HepG2 (cell line): ENCODE measurements around the gene SLC12A5. TPM values are rescaled to one million over a fixed set of nuclear protein-coding genes. Genes with fewer than 3 reads are reported as not detected.

Experiments used
- ATF1 ChIP-seq: IDR thresholded peaks from 2 replicates; pipeline ENCODE4 v1.6.1; 2016; ENCODE audit warnings: mild to moderate bottlenecking, control low read depth
- CEBPB ChIP-seq: IDR thresholded peaks from 2 replicates; pipeline ENCODE4 v1.6.1; 2011; ENCODE audit warnings: low read depth, low read length, improper control_type of control experiment, borderline replicate concordance
- ESRRA ChIP-seq: sonication (generic); formaldehyde crosslinking; IDR thresholded peaks from 2 replicates; pipeline ENCODE4 v1.5.1; 2020; ENCODE audit warnings: mild to moderate bottlenecking, low read depth, missing genetic modification reagents
- KDM4B ChIP-seq: sonication (generic); formaldehyde crosslinking; IDR thresholded peaks from 2 replicates; pipeline ENCODE4 v1.4.0; 2020; ENCODE audit warnings: missing genetic modification reagents
- MED13 ChIP-seq: sonication (generic); formaldehyde crosslinking; IDR thresholded peaks from 2 replicates; pipeline ENCODE4 v1.5.0; 2020; ENCODE audit warnings: missing genetic modification reagents
- MYC ChIP-seq: sonication (generic); formaldehyde crosslinking; IDR thresholded peaks from 2 replicates; pipeline ENCODE4 v1.9.0; 2021; ENCODE audit warnings: missing genetic modification reagents, borderline replicate concordance
- NFRKB ChIP-seq: fragments of 450-650 bp; IDR thresholded peaks from 2 replicates; pipeline ENCODE4 v1.6.1; 2017
- NR2F2 ChIP-seq: IDR thresholded peaks from 2 replicates; pipeline ENCODE4 v1.6.1; 2012; ENCODE audit warnings: low read depth, inconsistent platforms, borderline replicate concordance
- NR2F6 ChIP-seq, 2 experiments: IDR thresholded peaks; 2 replicates each; pipeline ENCODE4 v1.6.1; 2016; ENCODE audit warnings: antibody characterized with exemption in 1 of 2, mild to moderate bottlenecking in 1 of 2
- PHB2 ChIP-seq: fragments of 450-650 bp; IDR thresholded peaks from 2 replicates; pipeline ENCODE4 v1.6.1; 2018; ENCODE audit not compliant: partially characterized antibody
- RFX5 ChIP-seq: IDR thresholded peaks from 2 replicates; pipeline ENCODE4 v1.6.1; 2011; ENCODE audit warnings: low read depth, low read length, improper control_type of control experiment
- SAP130 ChIP-seq: IDR thresholded peaks from 2 replicates; pipeline ENCODE4 v1.6.1; 2016; ENCODE audit warnings: low read depth
- TBX3 ChIP-seq: fragments of 450-650 bp; IDR thresholded peaks from 2 replicates; pipeline ENCODE4 v1.6.1; 2017; ENCODE audit warnings: antibody characterized with exemption, mild to moderate bottlenecking, inconsistent platforms, borderline replicate concordance
- THRA ChIP-seq: sonication (generic); formaldehyde crosslinking; IDR thresholded peaks from 2 replicates; pipeline ENCODE4 v1.4.0; 2020; ENCODE audit warnings: missing genetic modification reagents, borderline replicate concordance
- WIZ ChIP-seq: sonication (generic); formaldehyde crosslinking; IDR thresholded peaks from 2 replicates; pipeline ENCODE4 v1.5.1; 2020; ENCODE audit warnings: mild to moderate bottlenecking, missing genetic modification reagents
- ZNF138 ChIP-seq: sonication (generic); formaldehyde crosslinking; IDR thresholded peaks from 2 replicates; pipeline ENCODE4 v1.5.0; 2020; ENCODE audit warnings: mild to moderate bottlenecking, low read depth, missing genetic modification reagents
- ZNF335 ChIP-seq: sonication (generic); formaldehyde crosslinking; IDR thresholded peaks from 2 replicates; pipeline ENCODE4 v1.4.0; 2020; ENCODE audit warnings: missing genetic modification reagents
- ZNF362 ChIP-seq: sonication (generic); formaldehyde crosslinking; IDR thresholded peaks from 2 replicates; pipeline ENCODE4 v1.4.0; 2020; ENCODE audit warnings: missing genetic modification reagents, mild to moderate bottlenecking, borderline replicate concordance
- ZNF432 ChIP-seq: sonication (generic); formaldehyde crosslinking; IDR thresholded peaks from 2 replicates; pipeline ENCODE4 v1.5.0; 2020; ENCODE audit warnings: missing genetic modification reagents, mild to moderate bottlenecking, borderline replicate concordance
- ZNF567 ChIP-seq: sonication (generic); formaldehyde crosslinking; IDR thresholded peaks from 2 replicates; pipeline ENCODE4 v1.8.1; 2023; ENCODE audit warnings: mild to moderate bottlenecking, missing genetic modification reagents, borderline replicate concordance
- ZNF773 ChIP-seq: sonication (generic); formaldehyde crosslinking; IDR thresholded peaks from 2 replicates; pipeline ENCODE4 v1.4.0; 2020; ENCODE audit warnings: missing genetic modification reagents, borderline replicate concordance
- ZSCAN12 ChIP-seq: sonication (generic); formaldehyde crosslinking; IDR thresholded peaks from 2 replicates; pipeline ENCODE4 v1.9.0; 2021; ENCODE audit warnings: mild to moderate bottlenecking, missing genetic modification reagents
- ZSCAN30 ChIP-seq: sonication (generic); formaldehyde crosslinking; IDR thresholded peaks from 2 replicates; pipeline ENCODE4 v1.5.0; 2020; ENCODE audit warnings: mild to moderate bottlenecking, missing genetic modification reagents
- polyA plus RNA-seq, 8 experiments: library from polyadenylated mRNA; depleted of rRNA in 3 of 8; stranded (reverse) in 7 of 8; unstranded in 1 of 8; fragments of >200 nt; fragmentation: Illumina TruSeq in 4 of 8; extraction: Trizol in 4 of 8; gene quantifications; 2 replicates each; pipeline versions ENCODE4 v1.2.1 to v1.2.3, GENCODE V29; 2011 to 2016; ENCODE audit warnings: low read depth in 4 of 8, missing spikeins in 1 of 8, mixed read lengths in 1 of 8; ENCODE audit not compliant: insufficient read depth in 1 of 8
- total RNA-seq, 5 experiments: library from RNA; depleted of rRNA; stranded (reverse); fragments of >200 nt; fragmentation: Illumina TruSeq; extraction: Trizol; gene quantifications; 2 replicates each; pipeline ENCODE4 v1.2.3, GENCODE V29; 2016; ENCODE audit warnings: low read depth in 1 of 5
- TF ChIP-seq, protein P1 (sequence below): sonication (generic); formaldehyde crosslinking; IDR thresholded peaks from 2 replicates; pipeline ENCODE4 v1.9.0; 2022; ENCODE audit warnings: low read depth, missing genetic modification reagents
- TF ChIP-seq, protein P2 (sequence below): sonication (generic); formaldehyde crosslinking; IDR thresholded peaks from 2 replicates; pipeline ENCODE4 v1.8.0; 2022; ENCODE audit warnings: mild to moderate bottlenecking, missing genetic modification reagents; ENCODE audit not compliant: insufficient replicate concordance

The SLC12A5 gene
- total and polyA plus RNA-seq, 2 of the 13 experiments (the other 11 are each of a cell fraction or from before 2014, with no cell fraction given), result 4.3 to 5.4 TPM

- no peak for TF ChIP-seq NFRKB
- TF ChIP-seq, protein P1, sequence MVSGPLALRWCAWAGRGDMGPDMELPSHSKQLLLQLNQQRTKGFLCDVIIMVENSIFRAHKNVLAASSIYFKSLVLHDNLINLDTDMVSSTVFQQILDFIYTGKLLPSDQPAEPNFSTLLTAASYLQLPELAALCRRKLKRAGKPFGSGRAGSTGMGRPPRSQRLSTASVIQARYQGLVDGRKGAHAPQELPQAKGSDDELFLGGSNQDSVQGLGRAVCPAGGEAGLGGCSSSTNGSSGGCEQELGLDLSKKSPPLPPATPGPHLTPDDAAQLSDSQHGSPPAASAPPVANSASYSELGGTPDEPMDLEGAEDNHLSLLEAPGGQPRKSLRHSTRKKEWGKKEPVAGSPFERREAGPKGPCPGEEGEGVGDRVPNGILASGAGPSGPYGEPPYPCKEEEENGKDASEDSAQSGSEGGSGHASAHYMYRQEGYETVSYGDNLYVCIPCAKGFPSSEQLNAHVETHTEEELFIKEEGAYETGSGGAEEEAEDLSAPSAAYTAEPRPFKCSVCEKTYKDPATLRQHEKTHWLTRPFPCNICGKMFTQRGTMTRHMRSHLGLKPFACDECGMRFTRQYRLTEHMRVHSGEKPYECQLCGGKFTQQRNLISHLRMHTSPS (CRISPR knock-in tag), result peak; percentile 33; the same call in 1 of the 2 replicates
- peak; percentile 83; the same call in 1 of the 2 replicates for TF ChIP-seq WIZ
- TF ChIP-seq CEBPB, result no peak
- 0 out of 2 replicates have a peak, but pooled peaks have one; percentile 45 for TF ChIP-seq THRA (CRISPR knock-in tag)
- no peak for TF ChIP-seq ZNF138 (CRISPR knock-in tag)
- no peak for TF ChIP-seq RFX5
- no peak for TF ChIP-seq NR2F2
- TF ChIP-seq ZNF567 (CRISPR knock-in tag), result 0 out of 2 replicates have a peak, but pooled peaks have one; percentile 56
- no peak; the same call in 1 of the 2 replicates for TF ChIP-seq ZNF335 (CRISPR knock-in tag)
- TF ChIP-seq ZNF362 (CRISPR knock-in tag), result peak; percentile 48; the same call in 1 of the 2 replicates
- TF ChIP-seq ZSCAN30 (CRISPR knock-in tag), result no peak
- TF ChIP-seq ZSCAN12 (CRISPR knock-in tag), result 0 out of 2 replicates have a peak, but pooled peaks have one; percentile 5
- peak; percentile 69; the same call in 1 of the 2 replicates for TF ChIP-seq MYC (CRISPR knock-in tag)
- 0 out of 2 replicates have a peak, but pooled peaks have one; percentile 10 for TF ChIP-seq ZNF773 (CRISPR knock-in tag)
- TF ChIP-seq ESRRA (CRISPR knock-in tag), result no peak
- TF ChIP-seq MED13 (CRISPR knock-in tag), result no peak
- no peak for TF ChIP-seq PHB2
- TF ChIP-seq ATF1, result no peak
- TF ChIP-seq KDM4B (CRISPR knock-in tag), result 0 out of 2 replicates have a peak, but pooled peaks have one; percentile 8
- no peak for TF ChIP-seq TBX3
- no peak for TF ChIP-seq SAP130 (CRISPR knock-in tag)
- TF ChIP-seq NR2F6 (IDR thresholded peaks at IDR 0.05), result no peak
- TF ChIP-seq NR2F6 (CRISPR knock-in tag; IDR thresholded peaks at IDR 0.05), result no peak
- TF ChIP-seq, protein P2, sequence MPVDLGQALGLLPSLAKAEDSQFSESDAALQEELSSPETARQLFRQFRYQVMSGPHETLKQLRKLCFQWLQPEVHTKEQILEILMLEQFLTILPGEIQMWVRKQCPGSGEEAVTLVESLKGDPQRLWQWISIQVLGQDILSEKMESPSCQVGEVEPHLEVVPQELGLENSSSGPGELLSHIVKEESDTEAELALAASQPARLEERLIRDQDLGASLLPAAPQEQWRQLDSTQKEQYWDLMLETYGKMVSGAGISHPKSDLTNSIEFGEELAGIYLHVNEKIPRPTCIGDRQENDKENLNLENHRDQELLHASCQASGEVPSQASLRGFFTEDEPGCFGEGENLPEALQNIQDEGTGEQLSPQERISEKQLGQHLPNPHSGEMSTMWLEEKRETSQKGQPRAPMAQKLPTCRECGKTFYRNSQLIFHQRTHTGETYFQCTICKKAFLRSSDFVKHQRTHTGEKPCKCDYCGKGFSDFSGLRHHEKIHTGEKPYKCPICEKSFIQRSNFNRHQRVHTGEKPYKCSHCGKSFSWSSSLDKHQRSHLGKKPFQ, result no peak
- TF ChIP-seq ZNF432 (CRISPR knock-in tag), result no peak
Observed at GRCh38 chr20:46013829-46014516, 15.0 kb upstream of the SLC12A5 start (continued).
